Activated T-helper 9 cell treated with anti-CD3 and anti-CD28 coated beads, Interleukin-2, amount 50 U/mL, for 16 hours (primary cell): ENCODE data around the gene CTIF.

Source experiments
- DNase-seq: peaks from one replicate; pipeline ENCODE4 v3.0.0-alpha.2; 2020; ENCODE audit warnings: low read depth

Gene CTIF

GRCh38 chr18:48575658-48576456, 37.0 kb downstream of the CTIF start:
- DNase-seq = no peak

GRCh38 chr18:48576457-48576771, 37.6 kb downstream of the CTIF start:
- DNase-seq = no peak

- no peak for DNase-seq
Observed at GRCh38 chr18:48577478-48578190, 38.8 kb downstream of the CTIF start.

GRCh38 chr18:48578289-48578688, 39.5 kb downstream of the CTIF start:
- no peak for DNase-seq

GRCh38 chr18:48580066-48580465, 41.2 kb downstream of the CTIF start:
- no peak for DNase-seq

- no peak for DNase-seq
Observed at GRCh38 chr18:48580782-48581181, 42.0 kb downstream of the CTIF start.

GRCh38 chr18:48581206-48581605, 42.4 kb downstream of the CTIF start:
- no peak for DNase-seq

GRCh38 chr18:48581941-48582340, 43.1 kb downstream of the CTIF start:
- no peak for DNase-seq

- no peak for DNase-seq
Observed at GRCh38 chr18:48582946-48583345, 44.1 kb downstream of the CTIF start.

GRCh38 chr18:48583573-48583972, 44.7 kb downstream of the CTIF start:
- no peak for DNase-seq

- no peak for DNase-seq
Observed at GRCh38 chr18:48589797-48590519, 51.1 kb downstream of the CTIF start.

GRCh38 chr18:48590678-48591077, 51.8 kb downstream of the CTIF start:
- DNase-seq = no peak

GRCh38 chr18:48592540-48593171, 53.8 kb downstream of the CTIF start:
- DNase-seq = no peak

- DNase-seq = no peak
Observed at GRCh38 chr18:48594471-48595094, 55.8 kb downstream of the CTIF start.

GRCh38 chr18:48595703-48596218, 56.9 kb downstream of the CTIF start:
- DNase-seq = no peak

- no peak for DNase-seq
Observed at GRCh38 chr18:48597110-48597509, 58.3 kb downstream of the CTIF start.

- no peak for DNase-seq
Observed at GRCh38 chr18:48597671-48598070, 58.8 kb downstream of the CTIF start.

GRCh38 chr18:48599391-48599790, 60.6 kb downstream of the CTIF start:
- DNase-seq = no peak

- no peak for DNase-seq
Observed at GRCh38 chr18:48600046-48600445, 61.2 kb downstream of the CTIF start.

- DNase-seq = no peak
Observed at GRCh38 chr18:48600456-48601090, 61.7 kb downstream of the CTIF start.

GRCh38 chr18:48601343-48601742, 62.5 kb downstream of the CTIF start:
- DNase-seq = no peak
